Measurements from ENCODE around the gene GPN3. TPM values are rescaled to one million over a fixed set of nuclear protein-coding genes. Genes with fewer than 3 reads are reported as not detected.

Gene GPN3
- total and polyA plus RNA-seq, 2 of the 4 experiments (the other 2 are of a cell fraction) = 7.7 to 14.9 TPM

DNA sequence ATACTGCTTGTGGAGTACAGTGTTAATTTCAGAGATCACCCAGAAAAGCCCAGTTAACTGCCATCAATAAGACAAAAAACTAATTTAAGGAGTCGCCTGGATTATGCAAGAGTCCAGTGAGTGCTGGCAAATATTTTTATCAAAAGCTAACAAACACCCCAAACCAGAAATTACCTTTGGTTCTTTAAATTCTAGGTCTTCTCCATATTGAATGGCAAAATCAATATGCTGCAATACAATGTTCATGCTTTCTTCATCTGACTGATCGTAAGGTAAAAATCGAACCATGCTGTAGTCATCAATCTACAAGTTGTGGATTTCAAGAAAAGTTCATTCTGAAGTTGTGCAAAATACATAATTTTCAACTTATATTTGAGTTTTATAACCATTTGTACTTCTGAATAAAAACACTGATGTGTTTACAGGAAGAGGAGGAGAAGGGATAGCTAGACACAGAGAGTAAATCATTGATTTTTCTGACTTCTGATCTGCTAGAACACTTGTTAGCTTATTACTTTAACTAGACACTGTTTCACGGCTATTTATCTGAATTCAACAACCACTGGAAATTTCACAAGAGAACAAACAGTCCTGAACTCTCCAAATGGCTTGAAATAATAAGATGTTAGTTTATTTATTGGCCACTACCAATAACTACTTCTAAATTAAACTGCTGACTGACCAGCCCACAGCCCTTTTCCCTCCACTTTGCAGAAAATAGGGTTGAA is 14.3 kb downstream of the GPN3 start:
- Histone ChIP-seq H2AK5ac (ENCODE audit: low read depth, low read length) (no peak overlapping the region), H3K18ac (ENCODE audit: low read depth, low read length) (no peak overlapping the region), H3K4me2 (ENCODE audit: low read depth, low read length) (no peak overlapping the region), H2BK20ac (ENCODE audit: low read depth, low read length) (no peak overlapping the region), H2BK5ac (ENCODE audit: low read depth, low read length, poor library complexity, severe bottlenecking) (no peak overlapping the region), H3K4ac (ENCODE audit: low read depth, low read length) (no peak overlapping the region), H3K9me3 (ENCODE audit: control insufficient read depth, insufficient read depth, low read length) (no peaks in the 10 kb centered on the region), H4K5ac (ENCODE audit: low read depth, low read length) (no peak overlapping the region), H3K27me3 (ENCODE audit: control insufficient read depth, insufficient read depth, low read length) (no peaks in the 10 kb centered on the region), H4K20me1 (ENCODE audit: insufficient read depth, low read length) (no peaks in the 10 kb centered on the region), H3K27ac (ENCODE audit: insufficient read depth, low read length) (no peak overlapping the region), H3K23ac (ENCODE audit: low read depth, low read length) (no peak overlapping the region), H3K9ac (ENCODE audit: low read depth, low read length) (no peak overlapping the region), H3K4me3 (ENCODE audit: insufficient read depth, low read depth, low read length) (no peak overlapping the region), H3K79me1 (ENCODE audit: low read depth in 1 of 2, low read length in 2 of 2) (peaks cover 2 to 6% of the 10 kb centered on the region in 2 experiments; a peak in 2 of 4 replicates), H4K8ac (ENCODE audit: low read depth in 2 of 2, low read length in 2 of 2) (no peak overlapping the region), H2BK15ac (ENCODE audit: low read depth, low read length) (no peak overlapping the region), H2BK120ac (ENCODE audit: low read depth, low read length) (no peak overlapping the region), H3K9me1 (ENCODE audit: insufficient read depth, low read length) (no peaks in the 10 kb centered on the region), H3K4me1 (ENCODE audit: control insufficient read depth, insufficient read depth, low read length) (0 out of 2 replicates have a peak, but pooled peaks cover 1% of the 10 kb centered on the region), H2AK9ac (replicated peaks; ENCODE audit: low read depth, low read length, poor library complexity) (no peak overlapping the region), H3K14ac (replicated peaks; ENCODE audit: low read depth, low read length) (no peak overlapping the region), H3K56ac (ENCODE audit: extremely low read depth, insufficient read depth, low read length) (no peak overlapping the region), H2AFZ (replicated peaks; ENCODE audit: low read length, poor library complexity) (no peak overlapping the region), H4K91ac (ENCODE audit: insufficient read depth, low read depth, low read length) (no peak overlapping the region), H3K36me3 (ENCODE audit: control insufficient read depth, insufficient read depth, low read length) (peaks cover 12% of the 10 kb centered on the region; the same call in 1 of the 2 replicates)
- ATAC-seq (ENCODE audit: low read depth) (no peak), DNase-seq (no peak)
- no TSS peak for BruUV-seq (replicated peaks)
- POLR2A ChIA-PET (ENCODE audit: unreplicated experiment) = no interaction called here
- WGBS, 2 experiments (ENCODE audit: extremely low coverage in 2 of 2, insufficient read length in 1 of 2) = no CpG with 5 or more reads among the region's 4 CpGs
- intact Hi-C loops (cut with micrococcal nuclease) (loop anchor here (10.0 kb wide), 1 partner anchor 271 kb away; no protein-coding TSS in a partner anchor), dilution Hi-C loops (cut with HindIII; ENCODE audit: low sequenced_read_pairs, unreplicated experiment) (no loop called here), in situ Hi-C loops (cut with MboI; ENCODE audit: low sequenced_read_pairs) (loop anchor here (10.0 kb wide), 1 partner anchor 441 kb away; no protein-coding TSS in a partner anchor)
- CTCF ChIA-PET = no interaction called here
- TF ChIP-seq SMC3 (IDR thresholded peaks at IDR 0.05; ENCODE audit: low read depth, low read length) = no peak
- no peak for TF ChIP-seq RFX5 (IDR thresholded peaks at IDR 0.05; ENCODE audit: low read depth, low read length)
- TF ChIP-seq, protein P1, sequence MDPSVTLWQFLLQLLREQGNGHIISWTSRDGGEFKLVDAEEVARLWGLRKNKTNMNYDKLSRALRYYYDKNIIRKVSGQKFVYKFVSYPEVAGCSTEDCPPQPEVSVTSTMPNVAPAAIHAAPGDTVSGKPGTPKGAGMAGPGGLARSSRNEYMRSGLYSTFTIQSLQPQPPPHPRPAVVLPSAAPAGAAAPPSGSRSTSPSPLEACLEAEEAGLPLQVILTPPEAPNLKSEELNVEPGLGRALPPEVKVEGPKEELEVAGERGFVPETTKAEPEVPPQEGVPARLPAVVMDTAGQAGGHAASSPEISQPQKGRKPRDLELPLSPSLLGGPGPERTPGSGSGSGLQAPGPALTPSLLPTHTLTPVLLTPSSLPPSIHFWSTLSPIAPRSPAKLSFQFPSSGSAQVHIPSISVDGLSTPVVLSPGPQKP (IDR thresholded peaks at IDR 0.05; ENCODE audit: borderline replicate concordance, low read depth, low read length) = no peak
- no peak for TF ChIP-seq BHLHE40 (IDR thresholded peaks at IDR 0.05; ENCODE audit: low read depth, low read length)
- no peak for TF ChIP-seq NFE2L2 (IDR thresholded peaks at IDR 0.05; ENCODE audit: low read depth, low read length)
- no peak for TF ChIP-seq POLR2A (IDR thresholded peaks at IDR 0.05; ENCODE audit: low read depth, low read length)
- no peak for TF ChIP-seq CHD1 (IDR thresholded peaks at IDR 0.05; ENCODE audit: low read depth, low read length)
- TF ChIP-seq, protein P2, sequence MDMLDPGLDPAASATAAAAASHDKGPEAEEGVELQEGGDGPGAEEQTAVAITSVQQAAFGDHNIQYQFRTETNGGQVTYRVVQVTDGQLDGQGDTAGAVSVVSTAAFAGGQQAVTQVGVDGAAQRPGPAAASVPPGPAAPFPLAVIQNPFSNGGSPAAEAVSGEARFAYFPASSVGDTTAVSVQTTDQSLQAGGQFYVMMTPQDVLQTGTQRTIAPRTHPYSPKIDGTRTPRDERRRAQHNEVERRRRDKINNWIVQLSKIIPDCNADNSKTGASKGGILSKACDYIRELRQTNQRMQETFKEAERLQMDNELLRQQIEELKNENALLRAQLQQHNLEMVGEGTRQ (IDR thresholded peaks at IDR 0.05; ENCODE audit: low read depth, low read length) = no peak
- TF ChIP-seq, protein P3, sequence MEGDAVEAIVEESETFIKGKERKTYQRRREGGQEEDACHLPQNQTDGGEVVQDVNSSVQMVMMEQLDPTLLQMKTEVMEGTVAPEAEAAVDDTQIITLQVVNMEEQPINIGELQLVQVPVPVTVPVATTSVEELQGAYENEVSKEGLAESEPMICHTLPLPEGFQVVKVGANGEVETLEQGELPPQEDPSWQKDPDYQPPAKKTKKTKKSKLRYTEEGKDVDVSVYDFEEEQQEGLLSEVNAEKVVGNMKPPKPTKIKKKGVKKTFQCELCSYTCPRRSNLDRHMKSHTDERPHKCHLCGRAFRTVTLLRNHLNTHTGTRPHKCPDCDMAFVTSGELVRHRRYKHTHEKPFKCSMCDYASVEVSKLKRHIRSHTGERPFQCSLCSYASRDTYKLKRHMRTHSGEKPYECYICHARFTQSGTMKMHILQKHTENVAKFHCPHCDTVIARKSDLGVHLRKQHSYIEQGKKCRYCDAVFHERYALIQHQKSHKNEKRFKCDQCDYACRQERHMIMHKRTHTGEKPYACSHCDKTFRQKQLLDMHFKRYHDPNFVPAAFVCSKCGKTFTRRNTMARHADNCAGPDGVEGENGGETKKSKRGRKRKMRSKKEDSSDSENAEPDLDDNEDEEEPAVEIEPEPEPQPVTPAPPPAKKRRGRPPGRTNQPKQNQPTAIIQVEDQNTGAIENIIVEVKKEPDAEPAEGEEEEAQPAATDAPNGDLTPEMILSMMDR (conservative IDR thresholded peaks at IDR 0.05; ENCODE audit: low read depth, low read length) = no peak
- no peak for TF ChIP-seq RAD21 (IDR thresholded peaks at IDR 0.05; ENCODE audit: low read length)
- TF ChIP-seq RCOR1 (IDR thresholded peaks at IDR 0.05; ENCODE audit: insufficient replicate concordance, low read length) = no peak
- no peak for TF ChIP-seq MXI1 (IDR thresholded peaks at IDR 0.05; ENCODE audit: borderline replicate concordance, low read depth, low read length)
- TF ChIP-seq MAZ (IDR thresholded peaks at IDR 0.05; ENCODE audit: borderline replicate concordance, low read depth, low read length) = no peak
- no peak for TF ChIP-seq FOS (IDR thresholded peaks at IDR 0.05; ENCODE audit: low read depth, low read length)
- TF ChIP-seq MAFK (IDR thresholded peaks at IDR 0.05; ENCODE audit: low read depth, low read length) = no peak

All from IMR-90 (cell line).